Esophagus muscularis mucosa (tissue), 4 donors: ENCODE measurements around the gene CYP27B1.

Experiments
- CTCF ChIP-seq, 3 experiments: fragments of 200-600 bp in 2 of 3; fragments of 450-650 bp in 1 of 3; sonication (generic) in 2 of 3; IDR thresholded peaks; one replicate each; pipeline ENCODE4 v1.5.1; 2017 to 2019; ENCODE audit warnings: antibody characterized with exemption in 3 of 3, mild to moderate bottlenecking in 2 of 3, moderate library complexity in 1 of 3
- EP300 ChIP-seq: sonication (generic); formaldehyde crosslinking; IDR thresholded peaks from one replicate; pipeline ENCODE4 v1.6.1; 2017; ENCODE audit warnings: antibody characterized with exemption
- POLR2A ChIP-seq: fragments of 450-650 bp; IDR thresholded peaks from one replicate; pipeline ENCODE4 v1.6.1; 2017; ENCODE audit warnings: antibody characterized with exemption, moderate library complexity, mild to moderate bottlenecking, low read depth
- POLR2AphosphoS5 ChIP-seq, 2 donors: sonication (generic); formaldehyde crosslinking; IDR thresholded peaks; one replicate each; pipeline ENCODE4 v1.6.1; 2017; ENCODE audit warnings: antibody characterized with exemption in 2 of 2

GRCh38 chr12:57712701-57713100 is 54.2 kb downstream of the CYP27B1 start:
- TF ChIP-seq POLR2A = no peak
- no peak for TF ChIP-seq CTCF (IDR thresholded peaks at IDR 0.05)
- no peak for TF ChIP-seq POLR2AphosphoS5 (IDR thresholded peaks at IDR 0.05)
- TF ChIP-seq EP300 = no peak
